HL-60 (cell line): ENCODE data around the gene HECTD4.

ENCODE experiments used
- GABPA ChIP-seq: IDR thresholded peaks from 2 replicates; pipeline ENCODE4 v1.6.1; 2012; ENCODE audit warnings: low read depth
- POLR2AphosphoS5 ChIP-seq: IDR thresholded peaks from 2 replicates; pipeline ENCODE4 v1.6.1; 2012; ENCODE audit warnings: low read depth
- SPI1 ChIP-seq: IDR thresholded peaks from 2 replicates; pipeline ENCODE4 v1.6.1; 2012; ENCODE audit warnings: low read depth, mild to moderate bottlenecking, borderline replicate concordance
- TF ChIP-seq, protein P1 (sequence below): IDR thresholded peaks from 2 replicates; pipeline ENCODE4 v1.6.1; 2012; ENCODE audit warnings: low read depth; ENCODE audit not compliant: insufficient replicate concordance
- TF ChIP-seq, protein P2 (sequence below): IDR thresholded peaks from one replicate; pipeline ENCODE4 v1.5.1; 2011; ENCODE audit warnings: low read length, control low read depth, inconsistent platforms; ENCODE audit not compliant: insufficient read depth

DNA sequence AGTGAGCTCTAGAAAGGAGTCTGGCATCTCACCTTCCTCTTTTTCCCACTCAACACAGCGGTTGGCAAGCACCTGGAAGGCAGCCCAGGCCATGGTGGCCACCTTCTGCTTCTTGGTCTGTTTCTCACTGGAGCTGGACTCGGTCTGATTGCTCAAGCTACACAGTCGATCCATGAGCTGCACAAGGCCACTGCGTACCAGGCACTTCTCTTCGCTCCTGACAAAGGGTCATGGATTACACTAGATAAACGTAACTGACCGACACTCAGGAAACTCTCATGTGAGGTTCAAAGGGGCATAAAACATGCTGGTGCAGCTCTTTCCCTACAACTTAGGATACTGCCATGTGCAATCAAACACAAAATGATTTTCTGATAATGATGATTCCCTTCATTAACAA lies 143.2 kb downstream of the HECTD4 start:
- TF ChIP-seq, protein P1, sequence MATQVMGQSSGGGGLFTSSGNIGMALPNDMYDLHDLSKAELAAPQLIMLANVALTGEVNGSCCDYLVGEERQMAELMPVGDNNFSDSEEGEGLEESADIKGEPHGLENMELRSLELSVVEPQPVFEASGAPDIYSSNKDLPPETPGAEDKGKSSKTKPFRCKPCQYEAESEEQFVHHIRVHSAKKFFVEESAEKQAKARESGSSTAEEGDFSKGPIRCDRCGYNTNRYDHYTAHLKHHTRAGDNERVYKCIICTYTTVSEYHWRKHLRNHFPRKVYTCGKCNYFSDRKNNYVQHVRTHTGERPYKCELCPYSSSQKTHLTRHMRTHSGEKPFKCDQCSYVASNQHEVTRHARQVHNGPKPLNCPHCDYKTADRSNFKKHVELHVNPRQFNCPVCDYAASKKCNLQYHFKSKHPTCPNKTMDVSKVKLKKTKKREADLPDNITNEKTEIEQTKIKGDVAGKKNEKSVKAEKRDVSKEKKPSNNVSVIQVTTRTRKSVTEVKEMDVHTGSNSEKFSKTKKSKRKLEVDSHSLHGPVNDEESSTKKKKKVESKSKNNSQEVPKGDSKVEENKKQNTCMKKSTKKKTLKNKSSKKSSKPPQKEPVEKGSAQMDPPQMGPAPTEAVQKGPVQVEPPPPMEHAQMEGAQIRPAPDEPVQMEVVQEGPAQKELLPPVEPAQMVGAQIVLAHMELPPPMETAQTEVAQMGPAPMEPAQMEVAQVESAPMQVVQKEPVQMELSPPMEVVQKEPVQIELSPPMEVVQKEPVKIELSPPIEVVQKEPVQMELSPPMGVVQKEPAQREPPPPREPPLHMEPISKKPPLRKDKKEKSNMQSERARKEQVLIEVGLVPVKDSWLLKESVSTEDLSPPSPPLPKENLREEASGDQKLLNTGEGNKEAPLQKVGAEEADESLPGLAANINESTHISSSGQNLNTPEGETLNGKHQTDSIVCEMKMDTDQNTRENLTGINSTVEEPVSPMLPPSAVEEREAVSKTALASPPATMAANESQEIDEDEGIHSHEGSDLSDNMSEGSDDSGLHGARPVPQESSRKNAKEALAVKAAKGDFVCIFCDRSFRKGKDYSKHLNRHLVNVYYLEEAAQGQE: no peak
- TF ChIP-seq, protein P2, sequence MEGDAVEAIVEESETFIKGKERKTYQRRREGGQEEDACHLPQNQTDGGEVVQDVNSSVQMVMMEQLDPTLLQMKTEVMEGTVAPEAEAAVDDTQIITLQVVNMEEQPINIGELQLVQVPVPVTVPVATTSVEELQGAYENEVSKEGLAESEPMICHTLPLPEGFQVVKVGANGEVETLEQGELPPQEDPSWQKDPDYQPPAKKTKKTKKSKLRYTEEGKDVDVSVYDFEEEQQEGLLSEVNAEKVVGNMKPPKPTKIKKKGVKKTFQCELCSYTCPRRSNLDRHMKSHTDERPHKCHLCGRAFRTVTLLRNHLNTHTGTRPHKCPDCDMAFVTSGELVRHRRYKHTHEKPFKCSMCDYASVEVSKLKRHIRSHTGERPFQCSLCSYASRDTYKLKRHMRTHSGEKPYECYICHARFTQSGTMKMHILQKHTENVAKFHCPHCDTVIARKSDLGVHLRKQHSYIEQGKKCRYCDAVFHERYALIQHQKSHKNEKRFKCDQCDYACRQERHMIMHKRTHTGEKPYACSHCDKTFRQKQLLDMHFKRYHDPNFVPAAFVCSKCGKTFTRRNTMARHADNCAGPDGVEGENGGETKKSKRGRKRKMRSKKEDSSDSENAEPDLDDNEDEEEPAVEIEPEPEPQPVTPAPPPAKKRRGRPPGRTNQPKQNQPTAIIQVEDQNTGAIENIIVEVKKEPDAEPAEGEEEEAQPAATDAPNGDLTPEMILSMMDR: no peak
- TF ChIP-seq POLR2AphosphoS5: no peak
- TF ChIP-seq GABPA: no peak
- TF ChIP-seq SPI1: no peak
